Stimulated activated CD8-positive, alpha-beta memory T cell treated with anti-CD3 and anti-CD28 coated beads, Interleukin-15, amount 100 ng/mL, for 48 hours (primary cell): Measurements from ENCODE around the gene AUH.
"Not testable (repeated sequence)": the region's sequence is repeated elsewhere in the genome, so short reads cannot be mapped to it uniquely, and the experiment has no call there.

Experiments used
- DNase-seq, 2 donors: peaks; one replicate each; pipeline ENCODE4 v3.0.0-alpha.2; 2020; ENCODE audit warnings: low read depth in 2 of 2

Gene AUH

DNA sequence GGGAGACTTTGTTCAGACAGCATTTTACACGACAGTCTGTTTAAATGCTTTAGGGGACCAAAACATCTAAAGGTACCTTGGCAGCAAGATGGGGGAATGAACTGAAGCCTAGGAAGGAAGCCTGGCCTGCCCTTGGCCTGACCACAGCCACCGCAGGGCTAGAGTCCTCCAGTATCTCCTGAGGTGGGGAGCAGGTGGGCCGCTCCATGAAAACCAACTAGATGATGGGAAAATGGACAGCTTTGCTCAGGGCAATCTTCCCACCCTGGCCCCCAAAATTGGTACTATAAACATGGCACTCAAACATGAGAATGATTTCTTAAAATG is 153.3 kb downstream of the AUH start:
- DNase-seq = no peak

GRCh38 chr9:91207729-91208418 is 153.8 kb downstream of the AUH start:
- DNase-seq = no peak

- DNase-seq = no peak
These were observed 154.4 kb downstream of the AUH start for GRCh38 chr9:91207397-91207728.

GRCh38 chr9:91206806-91207205 is 154.9 kb downstream of the AUH start:
- DNase-seq = no peak

DNA sequence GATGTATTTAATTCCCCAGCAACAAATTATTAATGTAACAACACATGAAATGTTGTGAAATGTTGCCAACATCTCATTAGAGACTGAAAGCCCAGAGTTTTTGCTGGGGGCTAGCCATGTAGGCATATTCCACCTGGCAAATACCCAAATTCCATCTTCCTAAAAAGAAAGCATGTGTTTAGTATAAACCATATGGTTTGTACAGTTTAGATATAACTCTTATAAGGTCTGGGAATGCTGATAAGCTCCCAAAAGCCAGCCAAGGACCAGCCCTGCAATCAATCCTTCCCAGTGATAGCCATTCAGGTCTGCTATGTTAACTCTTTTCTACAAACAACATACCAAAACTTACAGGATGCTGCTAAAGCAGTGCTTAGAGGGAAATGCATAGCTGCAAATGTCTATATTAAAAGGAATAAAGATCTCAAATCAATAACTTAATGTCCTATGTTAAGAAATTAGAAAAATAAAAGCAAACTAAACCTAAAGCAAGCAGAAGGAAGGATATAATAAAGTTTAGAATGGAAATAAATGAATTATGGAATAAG is 158.9 kb downstream of the AUH start:
- no peak for DNase-seq

- no peak for DNase-seq
These were observed 160.9 kb downstream of the AUH start for GRCh38 chr9:91200692-91201336.

DNA sequence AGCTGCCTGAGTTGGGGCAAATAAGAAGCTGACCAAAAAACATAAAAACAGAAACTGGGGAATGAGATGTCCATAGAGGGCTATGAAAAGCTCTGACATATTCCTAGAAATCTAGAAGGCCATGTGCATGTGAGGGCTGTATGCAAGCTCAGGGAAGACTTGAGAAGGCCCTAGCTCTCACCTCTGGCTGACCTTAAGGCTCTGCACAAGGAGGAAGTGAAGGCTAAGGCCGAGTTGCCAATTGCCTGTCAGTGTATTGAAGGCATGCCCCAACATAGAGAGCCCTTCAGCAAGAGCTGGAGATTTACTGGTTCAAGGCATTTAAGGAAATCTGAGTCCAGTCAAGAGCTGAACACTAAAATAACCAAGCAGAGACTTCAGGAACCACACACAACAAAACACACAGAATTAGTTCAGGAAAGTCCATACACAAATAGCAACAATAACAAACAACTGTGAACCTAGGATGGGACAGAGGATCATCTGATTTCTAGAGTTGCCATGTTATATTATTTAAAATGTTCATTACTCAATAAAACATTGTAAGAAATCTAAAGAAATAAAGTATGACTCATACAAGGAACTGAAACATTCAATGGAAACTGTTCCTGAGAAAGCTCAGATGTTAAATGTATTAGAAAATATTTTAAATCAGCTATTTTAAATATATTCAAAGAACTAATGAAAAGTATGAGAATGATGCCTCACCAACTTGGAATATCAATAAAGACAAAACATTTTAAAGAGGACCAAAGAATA is 161.8 kb downstream of the AUH start:
- no peak for DNase-seq

DNA sequence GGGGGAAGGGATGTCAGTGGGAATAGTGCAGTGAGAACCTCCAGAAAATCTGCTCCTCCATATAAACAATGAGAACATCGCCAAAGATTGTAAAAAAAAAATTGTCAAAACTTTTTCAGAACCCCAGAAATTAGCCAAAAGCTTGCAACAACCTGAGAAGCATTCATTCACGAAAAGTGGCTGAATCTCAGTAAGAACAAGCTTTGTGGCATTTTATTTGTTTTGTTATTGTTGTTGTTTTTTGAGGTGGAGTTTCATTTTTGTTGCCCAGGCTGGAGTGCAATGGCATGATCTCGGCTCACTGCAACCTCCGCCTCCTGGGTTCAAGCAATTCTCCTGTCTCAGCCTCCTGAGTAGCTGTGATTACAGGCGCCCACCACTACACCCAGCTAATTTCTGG is 162.8 kb downstream of the AUH start:
- not testable (repeated sequence) for DNase-seq

DNA sequence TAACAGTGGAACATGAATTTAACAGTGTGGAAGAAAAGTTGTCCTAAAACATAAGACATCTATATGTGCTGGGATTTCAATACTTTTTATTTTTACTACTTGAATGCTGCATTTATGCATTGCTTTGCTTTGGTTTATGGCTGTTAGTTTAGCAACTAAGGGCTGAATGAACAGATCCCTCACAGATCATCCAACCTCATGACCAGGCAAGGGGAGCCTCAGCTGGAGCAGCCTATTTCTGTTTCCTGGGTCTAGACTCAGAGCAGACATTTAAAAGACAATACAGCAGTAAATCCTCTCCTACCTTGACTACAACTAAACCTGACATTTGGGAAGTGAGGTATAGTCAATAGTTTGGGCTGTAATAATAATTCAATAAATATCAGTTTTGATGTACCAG is 163.3 kb downstream of the AUH start:
- DNase-seq = no peak

- no peak for DNase-seq
These were observed 164.2 kb downstream of the AUH start for GRCh38 chr9:91197232-91198181.

DNA sequence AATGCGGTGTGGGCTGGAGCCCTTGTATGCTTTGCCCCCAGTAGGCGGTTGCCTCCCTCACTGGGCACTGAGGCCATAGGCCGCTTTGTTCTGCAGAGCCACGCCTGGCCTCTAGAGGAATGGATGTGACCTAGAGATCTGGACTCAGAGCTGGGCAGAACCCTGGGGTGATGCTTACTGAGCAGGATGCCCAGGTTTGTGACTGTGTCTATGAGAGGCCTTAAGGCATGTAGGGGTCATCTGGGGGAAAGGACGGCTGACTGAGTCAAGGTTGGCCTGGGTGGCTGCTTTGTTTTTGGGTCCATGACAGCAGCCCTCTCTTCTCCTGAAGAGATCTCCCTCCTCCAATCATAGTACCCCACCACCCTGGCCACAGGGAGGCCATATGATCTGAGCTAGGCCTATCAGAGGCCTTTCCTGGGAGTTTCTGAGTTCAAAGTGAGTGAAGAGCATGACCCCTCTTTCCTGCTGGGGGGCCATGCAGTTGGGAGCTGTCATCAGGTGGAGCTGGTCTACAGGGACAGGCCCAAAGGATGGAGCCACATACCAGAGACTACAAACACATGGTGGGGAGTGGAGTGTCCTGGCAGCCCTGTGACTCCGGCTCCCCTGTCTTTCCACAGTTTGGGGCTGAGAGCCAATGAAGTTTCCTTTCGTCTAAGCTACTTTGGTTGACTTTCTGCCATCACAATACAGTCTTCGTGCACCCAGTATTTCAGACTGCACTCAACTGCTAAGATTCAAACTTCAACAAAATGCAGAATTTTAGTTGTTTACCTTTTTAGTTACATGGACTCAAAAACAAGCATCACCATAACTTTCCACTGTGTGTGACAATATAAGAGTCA is 165.4 kb downstream of the AUH start:
- DNase-seq = no peak

DNA sequence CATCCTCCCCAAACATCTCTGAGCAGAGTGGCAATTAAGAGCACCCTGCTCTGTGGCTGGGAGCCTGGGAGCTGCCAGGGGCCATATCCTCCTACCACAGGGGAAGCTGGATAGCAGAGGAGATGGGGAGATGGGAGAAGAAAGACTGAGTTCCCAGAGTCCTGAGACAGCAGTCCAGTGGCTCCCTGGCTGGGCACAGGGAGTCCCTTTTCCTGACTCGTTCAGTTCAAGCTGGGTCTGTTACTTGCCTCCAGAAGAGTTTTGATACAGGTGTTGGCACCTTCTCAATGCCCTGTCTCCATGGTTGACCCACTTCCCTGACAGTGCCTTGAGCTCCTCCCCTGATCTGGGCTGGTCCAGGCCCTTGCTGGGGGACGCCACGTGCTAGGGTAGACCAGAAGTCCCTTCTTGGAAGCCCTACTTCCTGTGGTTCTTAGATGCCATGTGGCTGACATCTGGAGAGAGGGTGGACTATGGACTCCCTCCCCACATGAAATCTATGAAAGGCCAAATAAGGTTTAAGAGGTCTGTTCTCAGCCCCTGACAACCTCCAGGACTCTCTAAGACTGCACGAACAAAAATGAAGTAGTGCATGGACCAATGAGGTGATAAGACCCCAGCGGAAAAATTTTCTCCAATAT is 166.2 kb downstream of the AUH start:
- no peak for DNase-seq

- DNase-seq = peak; percentile 93 to 94
These were observed 167.9 kb downstream of the AUH start for GRCh38 chr9:91193658-91194391.

DNA sequence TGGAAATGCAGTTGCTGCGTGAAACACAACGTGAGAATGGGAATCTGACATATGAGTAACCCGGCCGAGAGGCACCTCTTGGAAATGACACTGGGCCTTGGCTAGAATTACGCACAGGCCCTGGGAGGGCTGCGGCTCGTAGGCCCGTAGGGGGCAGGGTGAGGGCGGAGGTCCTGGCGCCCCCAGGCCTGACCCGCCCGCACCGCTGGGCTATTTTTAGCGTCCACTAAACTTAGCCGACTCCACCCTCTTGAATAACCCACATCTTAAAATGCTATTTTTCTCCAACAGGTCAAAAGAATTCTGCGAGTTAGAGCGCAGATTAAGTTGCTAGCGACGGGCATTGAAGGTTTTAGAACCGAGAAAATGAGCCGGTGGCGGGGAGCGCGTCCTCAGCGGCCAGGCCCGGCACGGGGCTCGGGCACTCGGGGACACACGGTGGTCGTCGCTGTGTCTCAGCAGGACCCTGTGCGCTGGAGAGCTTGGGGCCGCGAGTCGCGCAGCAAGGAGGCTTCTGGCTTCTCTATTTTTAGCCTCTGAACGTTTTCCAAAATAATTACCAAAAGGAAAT is 168.5 kb downstream of the AUH start:
- DNase-seq = peak; percentile 85 to 86

DNA sequence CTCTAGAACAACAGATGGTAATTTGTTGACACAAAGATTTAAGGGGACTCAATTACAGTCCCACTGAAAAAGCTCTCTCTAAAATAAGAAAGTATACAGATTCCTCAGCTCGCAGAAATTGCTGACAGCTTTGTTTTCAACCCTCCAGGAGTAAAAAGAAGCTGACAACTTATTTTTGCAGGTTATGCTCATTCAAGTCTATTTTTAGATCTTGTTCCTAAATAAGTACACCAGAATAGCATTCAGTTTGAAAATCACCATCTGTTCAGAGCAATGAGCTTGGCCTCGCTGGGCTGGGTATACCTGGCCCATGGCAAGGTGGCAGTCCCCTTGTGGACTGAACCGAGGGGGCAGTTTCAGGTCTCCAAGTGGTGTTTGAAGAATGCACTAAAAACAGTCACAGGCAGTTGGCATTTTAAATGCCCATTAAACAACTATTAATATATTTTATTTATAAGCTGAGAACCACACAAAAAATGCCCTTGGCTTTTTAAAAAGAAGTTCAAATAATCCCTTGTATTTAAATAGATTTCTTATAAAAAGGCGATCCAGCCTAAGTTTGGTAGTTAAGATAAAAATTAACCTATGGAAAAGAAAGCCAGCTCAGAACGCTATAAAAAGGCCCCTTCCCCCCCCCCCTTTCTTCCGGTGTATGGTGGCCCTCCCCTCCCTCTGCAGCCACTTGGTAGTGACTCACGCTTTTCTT is 169.2 kb downstream of the AUH start:
- no peak for DNase-seq

DNA sequence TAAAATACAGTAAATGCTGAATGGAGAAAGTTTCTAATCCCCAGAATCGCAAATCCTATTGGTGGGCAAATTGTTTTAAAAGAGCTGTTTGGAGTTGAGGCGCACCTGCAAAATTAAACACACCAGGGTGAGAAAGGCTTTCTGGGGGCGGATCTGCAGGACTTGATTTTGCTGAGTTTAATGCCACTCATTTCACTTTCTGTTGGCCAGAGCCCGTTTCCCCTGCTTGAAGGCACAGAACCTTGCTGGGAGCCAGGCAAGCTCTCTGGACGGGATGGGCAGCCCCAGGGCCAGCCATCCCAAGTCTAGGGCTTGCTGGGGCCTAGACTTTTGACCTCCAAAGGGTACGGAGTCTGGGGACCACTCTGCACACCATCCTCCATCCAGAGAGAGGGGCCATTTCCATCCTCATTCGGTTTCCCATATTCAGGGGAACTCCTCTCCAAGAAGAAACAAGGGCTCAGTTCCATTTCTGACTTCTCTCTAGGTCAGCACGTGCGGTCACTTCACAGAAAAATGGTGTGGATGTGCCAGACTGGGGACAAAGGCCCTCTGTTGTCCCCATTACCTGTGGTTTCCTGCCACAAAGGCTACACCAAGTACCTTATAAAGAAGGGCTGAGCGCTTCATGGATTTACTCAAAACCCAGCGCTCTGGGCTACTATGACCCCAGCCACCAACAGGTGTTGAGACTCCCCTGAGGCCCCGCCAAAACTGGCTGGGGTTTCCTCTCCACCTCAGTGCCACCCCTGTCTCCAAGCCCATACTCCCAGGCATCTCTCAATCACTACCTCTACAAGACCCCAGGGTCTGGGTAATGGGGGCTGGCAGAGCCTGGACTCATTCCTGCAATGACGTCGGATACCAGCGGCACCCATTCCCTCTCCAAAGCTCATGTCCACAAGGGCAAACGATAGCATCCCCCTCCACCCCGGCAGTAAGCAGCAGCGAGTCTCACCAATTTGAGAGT is 170.0 kb downstream of the AUH start:
- DNase-seq = no peak

DNA sequence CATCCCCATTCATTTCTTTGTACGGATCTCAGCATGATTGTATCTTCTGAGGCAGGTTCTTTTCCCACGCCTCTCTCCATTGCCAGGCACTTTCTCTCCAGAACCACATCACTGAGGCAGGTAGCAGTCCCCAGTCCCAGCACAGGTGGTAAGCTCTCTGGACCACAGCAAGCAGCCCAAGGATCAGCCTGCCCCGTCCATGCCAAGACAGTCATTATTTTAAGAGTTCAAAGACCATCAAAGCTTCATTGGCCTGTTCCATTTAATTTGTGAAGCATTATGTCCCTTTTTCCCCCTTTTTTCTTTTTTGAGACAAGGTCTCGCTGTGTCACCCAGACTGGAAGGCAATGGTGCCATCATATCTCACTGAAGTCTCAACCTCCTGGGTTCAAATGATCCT is 171.7 kb downstream of the AUH start:
- DNase-seq = no peak
